WTC11 (cell line): ENCODE results near the gene CNTNAP2. TPM values are rescaled to one million over a fixed set of nuclear protein-coding genes. Genes with fewer than 3 reads are reported as not detected.
"Not testable (repeated sequence)": the region's sequence is repeated elsewhere in the genome, so short reads cannot be mapped to it uniquely, and the experiment has no call there.

Experiments
- ATAC-seq: fragments of 200-7000 bp; cut with Tn5 transposase; 2 replicates; pipeline ENCODE4 v1.10.0; 2021; ENCODE audit warnings: mild to moderate bottlenecking, moderate library complexity
- CTCF ChIA-PET: fragments of 300-600 bp; sonication (Branson Sonifier 250); formaldehyde crosslinking; loops from one replicate; lab custom pipeline; 2021; ENCODE audit warnings: antibody characterized with exemption; lab: Charles Lee
- POLR2A ChIA-PET: fragments of 350-600 bp; sonication (Branson Sonifier 250); formaldehyde crosslinking; loops from one replicate; lab custom pipeline; 2021; ENCODE audit warnings: antibody characterized with exemption; lab: Charles Lee
- DNase-seq: peaks from one replicate; pipeline ENCODE4 v3.0.0; 2021; ENCODE audit warnings: low spot score
- H3K27ac Mint-ChIP-seq: 2 replicates; pipeline ENCODE4 v1.8.0; 2021; ENCODE audit warnings: mixed read lengths
- H3K27me3 Mint-ChIP-seq: 2 replicates; pipeline ENCODE4 v1.8.0; 2021; ENCODE audit warnings: low read depth, mild to moderate bottlenecking, moderate library complexity, mixed read lengths
- H3K36me3 Mint-ChIP-seq: 2 replicates; pipeline ENCODE4 v1.8.0; 2021; ENCODE audit warnings: mixed read lengths
- H3K4me1 Mint-ChIP-seq: 2 replicates; pipeline ENCODE4 v1.8.0; 2022; ENCODE audit warnings: mixed read lengths
- H3K4me3 Mint-ChIP-seq: 2 replicates; pipeline ENCODE4 v1.8.0; 2021; ENCODE audit warnings: mild to moderate bottlenecking, moderate library complexity, mixed read lengths
- H3K9me3 Mint-ChIP-seq: 2 replicates; pipeline ENCODE4 v1.8.0; 2021; ENCODE audit warnings: mixed read lengths
- CTCF ChIP-seq: fragments of 200-600 bp; IDR thresholded peaks from 2 replicates; pipeline ENCODE4 v1.8.0; 2022; ENCODE audit warnings: antibody characterized with exemption
- FOXP4 ChIP-seq: sonication (generic); formaldehyde crosslinking; IDR thresholded peaks from 2 replicates; pipeline ENCODE4 v1.8.0; 2022; ENCODE audit warnings: mild to moderate bottlenecking, missing genetic modification reagents
- MLX ChIP-seq: sonication (generic); formaldehyde crosslinking; IDR thresholded peaks from 2 replicates; pipeline ENCODE4 v1.8.1; 2023; ENCODE audit warnings: mild to moderate bottlenecking, missing genetic modification reagents, moderate library complexity
- MXD4 ChIP-seq: fragments of 250-450 bp; sonication (Bioruptor Pico); IDR thresholded peaks from 2 replicates; pipeline ENCODE4 v1.8.0; 2021; ENCODE audit warnings: mild to moderate bottlenecking, moderate library complexity, borderline replicate concordance
- NR1H2 ChIP-seq: sonication (generic); formaldehyde crosslinking; IDR thresholded peaks from 2 replicates; pipeline ENCODE4 v1.9.0; 2021; ENCODE audit warnings: mild to moderate bottlenecking, moderate library complexity, missing genetic modification reagents
- PREB ChIP-seq: sonication (generic); formaldehyde crosslinking; IDR thresholded peaks from 2 replicates; pipeline ENCODE4 v1.8.1; 2022; ENCODE audit warnings: mild to moderate bottlenecking, missing genetic modification reagents, moderate library complexity, borderline replicate concordance
- RORB ChIP-seq: fragments of 250-450 bp; sonication (Bioruptor Pico); IDR thresholded peaks from 2 replicates; pipeline ENCODE4 v1.9.0; 2021; ENCODE audit warnings: mild to moderate bottlenecking
- SP1 ChIP-seq: sonication (generic); formaldehyde crosslinking; conservative IDR thresholded peaks from 2 replicates; pipeline ENCODE4 v1.8.1; 2022; ENCODE audit warnings: missing genetic modification reagents
- TP53 ChIP-seq: sonication (generic); formaldehyde crosslinking; IDR thresholded peaks from 2 replicates; pipeline ENCODE4 v1.8.1; 2023; ENCODE audit warnings: mild to moderate bottlenecking, missing genetic modification reagents
- ZNF263 ChIP-seq: sonication (generic); formaldehyde crosslinking; IDR thresholded peaks from 2 replicates; pipeline ENCODE4 v1.8.1; 2022; ENCODE audit warnings: low read depth, mild to moderate bottlenecking, moderate library complexity, missing genetic modification reagents
- ZNF396 ChIP-seq: fragments of 250-450 bp; sonication (Bioruptor Pico); IDR thresholded peaks from 2 replicates; pipeline ENCODE4 v1.8.0; 2021; ENCODE audit warnings: mild to moderate bottlenecking, moderate library complexity, borderline replicate concordance
- total RNA-seq: library from RNA; stranded (reverse); gene quantifications from 3 replicates; pipeline ENCODE4 v1.2.3, GENCODE V29; 2021

The CNTNAP2 gene
- total RNA-seq, 1 experiment from 2014 or later = 63.8 TPM

- TF ChIP-seq FOXP4 (CRISPR knock-in tag) (no peak), MXD4 (CRISPR knock-in tag) (no peak)
These were observed 2296.1 kb downstream of the CNTNAP2 start (continued) for GRCh38 chr7:148412691-148413090.

- no peak for ATAC-seq
- DNase-seq = no peak
- H3K27me3 Mint-ChIP-seq = no peaks in the 10 kb centered on the region
- no peak for TF ChIP-seq ZNF263 (CRISPR knock-in tag)
- TF ChIP-seq TP53 (CRISPR knock-in tag) = no peak
- TF ChIP-seq CTCF = no peak
- no peak for TF ChIP-seq MLX (CRISPR knock-in tag)
- no peak overlapping the region for H3K27ac Mint-ChIP-seq
- H3K4me1 Mint-ChIP-seq = no peaks in the 10 kb centered on the region
- ChIA-PET CTCF (no interaction called here), POLR2A (interaction anchor here (0.6 kb wide), 1 partner anchor 51 kb away, joined by 12 read pairs; no protein-coding TSS in a partner anchor)
- peaks cover 50% of the 10 kb centered on the region for H3K36me3 Mint-ChIP-seq
- peaks cover 33% of the 10 kb centered on the region for H3K9me3 Mint-ChIP-seq
- H3K4me3 Mint-ChIP-seq = no peak overlapping the region
These were observed 2303.5 kb downstream of the CNTNAP2 start for GRCh38 chr7:148419856-148420832.

GRCh38 chr7:148422030-148422429 is 2305.4 kb downstream of the CNTNAP2 start:
- DNase-seq = no peak
- CTCF ChIA-PET = no interaction called here
- TF ChIP-seq NR1H2 (CRISPR knock-in tag) (no peak), ZNF396 (no peak), RORB (no peak), SP1 (CRISPR knock-in tag) (no peak), PREB (CRISPR knock-in tag) (no peak), MXD4 (CRISPR knock-in tag) (no peak)
- TF ChIP-seq, all 79 proteins: peak for 0
- ATAC-seq = no peak
- POLR2A ChIA-PET = no interaction called here
- no peak overlapping the region for H3K4me3 Mint-ChIP-seq
- no peak overlapping the region for H3K27ac Mint-ChIP-seq
- no peaks in the 10 kb centered on the region for H3K27me3 Mint-ChIP-seq
- H3K4me1 Mint-ChIP-seq = no peaks in the 10 kb centered on the region
- peaks cover 46% of the 10 kb centered on the region for H3K9me3 Mint-ChIP-seq
- peaks cover 54% of the 10 kb centered on the region for H3K36me3 Mint-ChIP-seq

GRCh38 chr7:148426393-148426792 is 2309.8 kb downstream of the CNTNAP2 start:
- CTCF ChIA-PET = interaction anchor here (0.7 to 1.4 kb wide), 2 partner anchors 161 to 470 kb away, joined by 4 read pairs; no protein-coding TSS in a partner anchor
- DNase-seq, H3K4me1 Mint-ChIP-seq, H3K27ac Mint-ChIP-seq, POLR2A ChIA-PET, H3K4me3 Mint-ChIP-seq, ATAC-seq, H3K27me3 Mint-ChIP-seq: not testable (repeated sequence)
- Mint-ChIP-seq H3K36me3 (peaks cover 57% of the 10 kb centered on the region), H3K9me3 (peaks cover 56% of the 10 kb centered on the region)

GRCh38 chr7:148430690-148431089 is 2314.1 kb downstream of the CNTNAP2 start:
- ATAC-seq, H3K27ac Mint-ChIP-seq, H3K27me3 Mint-ChIP-seq, CTCF ChIA-PET, H3K4me1 Mint-ChIP-seq, POLR2A ChIA-PET, H3K4me3 Mint-ChIP-seq, DNase-seq: not testable (repeated sequence)
- Mint-ChIP-seq H3K36me3 (peaks cover 16% of the 10 kb centered on the region), H3K9me3 (peaks cover 18% of the 10 kb centered on the region)
